Endothelial cell of umbilical vein (primary cell): ENCODE measurements around the gene TRIM56. TPM values are rescaled to one million over a fixed set of nuclear protein-coding genes. Genes with fewer than 3 reads are reported as not detected.

Source experiments
- BruUV-seq: library from RNA; stranded (reverse); fragments of 400-500 nt; replicated peaks from 2 replicates; lab custom pipeline; 2021; lab: Mats Ljungman, UMichigan
- CTCF ChIA-PET: fragments of 300-600, 350-600 bp; sonication (Branson Sonifier 250); formaldehyde crosslinking; loops from one replicate; lab custom pipeline; 2021; ENCODE audit warnings: antibody characterized with exemption, inconsistent platforms; lab: Charles Lee
- POLR2A ChIA-PET: fragments of 300-600, 350-600 bp; sonication (Branson Sonifier 250); formaldehyde crosslinking; loops from one replicate; lab custom pipeline; 2021; ENCODE audit warnings: antibody characterized with exemption, inconsistent platforms; lab: Charles Lee
- DNase-seq: peaks from one replicate; pipeline ENCODE4 v3.0.0-alpha.2; 2011; ENCODE audit warnings: low read depth, low spot score
- FAIRE-seq: peaks from 2 replicates; lab custom pipeline; 2011; peaks lifted over from hg19 to GRCh38; lab: Jason Lieb, UNC
- H2AFZ ChIP-seq: 2 replicates; pipeline ENCODE4 v1.6.0; 2012; ENCODE audit warnings: low read depth, low read length, control low read depth, inconsistent platforms
- H3K27ac ChIP-seq: 2 replicates; pipeline ENCODE4 v1.5.1; 2011; ENCODE audit warnings: low read depth, mild to moderate bottlenecking, control low read depth, low read length, moderate library complexity; ENCODE audit not compliant: insufficient read depth
- H3K27me3 ChIP-seq, 2 experiments: 2 replicates each; pipeline versions ENCODE4 v1.6.0 to v1.6.1; 2011; ENCODE audit warnings: low read length in 2 of 2, mixed read lengths in 1 of 2; ENCODE audit not compliant: control insufficient read depth in 2 of 2, insufficient read depth in 2 of 2
- H3K36me3 ChIP-seq, 2 experiments: 2 replicates in 1 of 2; 3 replicates in 1 of 2; pipeline ENCODE4 v1.5.1; 2011; ENCODE audit warnings: low read length in 2 of 2, mild to moderate bottlenecking in 1 of 2, moderate library complexity in 1 of 2; ENCODE audit not compliant: control insufficient read depth in 2 of 2, insufficient read depth in 2 of 2; ENCODE audit errors: extremely low read depth in 1 of 2
- H3K4me1 ChIP-seq: 3 replicates; pipeline ENCODE4 v1.5.1; 2011; ENCODE audit warnings: mild to moderate bottlenecking, low read length; ENCODE audit not compliant: control insufficient read depth, insufficient read depth; ENCODE audit errors: extremely low read depth
- H3K4me2 ChIP-seq: 2 replicates; pipeline ENCODE4 v1.6.1; 2011; ENCODE audit warnings: low read length, control low read depth, mixed read lengths; ENCODE audit not compliant: insufficient read depth
- H3K4me3 ChIP-seq, 3 experiments: fragments of 200-600 bp in 1 of 3; sonication (generic), shearing (Covaris generic) in 1 of 3; replicated peaks in 1 of 3; 2 replicates each; pipeline ENCODE4 v1.5.1; 2011 to 2016; ENCODE audit warnings: control low read depth in 3 of 3, low read length in 3 of 3, mild to moderate bottlenecking in 2 of 3, inconsistent platforms in 1 of 3, low read depth in 1 of 3, moderate library complexity in 1 of 3; ENCODE audit not compliant: insufficient read depth in 1 of 3
- H3K79me2 ChIP-seq: 2 replicates; pipeline ENCODE4 v1.6.0; 2012; ENCODE audit warnings: low read length, inconsistent platforms; ENCODE audit not compliant: control insufficient read depth, insufficient read depth
- H3K9ac ChIP-seq: replicated peaks from 2 replicates; pipeline ENCODE3; 2011; ENCODE audit warnings: low read length, control low read depth; ENCODE audit not compliant: insufficient read depth; ENCODE audit errors: extremely low read depth
- H3K9me1 ChIP-seq: replicated peaks from 3 replicates; pipeline ENCODE4 v1.6.0; 2011; ENCODE audit warnings: mild to moderate bottlenecking, low read length; ENCODE audit not compliant: control insufficient read depth, insufficient read depth; ENCODE audit errors: extremely low read depth
- H3K9me3 ChIP-seq: replicated peaks from 2 replicates; pipeline ENCODE4 v1.5.1; 2012; ENCODE audit warnings: low read length, inconsistent platforms; ENCODE audit not compliant: control insufficient read depth, insufficient read depth
- H4K20me1 ChIP-seq: replicated peaks from 2 replicates; pipeline ENCODE3; 2011; ENCODE audit warnings: mild to moderate bottlenecking, low read length; ENCODE audit not compliant: control insufficient read depth, insufficient read depth; ENCODE audit errors: extremely low read depth
- EZH2 ChIP-seq: IDR thresholded peaks from 2 replicates; pipeline ENCODE4 v1.6.1; 2012; ENCODE audit warnings: borderline replicate concordance, low read depth, mild to moderate bottlenecking, moderate library complexity, low read length, inconsistent platforms; ENCODE audit not compliant: severe bottlenecking
- FOS ChIP-seq: IDR thresholded peaks from 2 replicates; pipeline ENCODE4 v1.6.1; 2011; ENCODE audit warnings: mild to moderate bottlenecking, low read length, moderate library complexity, borderline replicate concordance; ENCODE audit not compliant: insufficient read depth
- GATA2 ChIP-seq: IDR thresholded peaks from 2 replicates; pipeline ENCODE4 v1.7.0; 2011; ENCODE audit warnings: low read depth, mild to moderate bottlenecking, moderate library complexity, mixed read lengths, low read length; ENCODE audit not compliant: insufficient read length, insufficient read depth
- JUN ChIP-seq: IDR thresholded peaks from 2 replicates; pipeline ENCODE4 v1.6.1; 2011; ENCODE audit warnings: borderline replicate concordance, low read depth; ENCODE audit not compliant: insufficient read length, insufficient read depth
- MYC ChIP-seq: IDR thresholded peaks from one replicate; pipeline ENCODE4 v1.6.1; 2011; ENCODE audit warnings: mild to moderate bottlenecking, low read depth, low read length
- POLR2A ChIP-seq: IDR thresholded peaks from 2 replicates; pipeline ENCODE4 v1.6.1; 2012; ENCODE audit warnings: low read depth, mild to moderate bottlenecking, control low read depth, low read length
- POLR2AphosphoS5 ChIP-seq: IDR thresholded peaks from 2 replicates; pipeline ENCODE4 v1.6.1; 2012; ENCODE audit warnings: low read depth, mild to moderate bottlenecking, control low read depth, low read length, moderate library complexity; ENCODE audit not compliant: insufficient read depth
- dilution Hi-C: fragments of 300-500 bp; cut with MboI; formaldehyde crosslinking; loops from one replicate; pipeline ENCODE4 v1.15.0; 2019; ENCODE audit warnings: low sequenced_read_pairs; ENCODE audit not compliant: extremely low pct_ligation_motif_present
- intact Hi-C: fragments of 100-400 bp; cut with micrococcal nuclease; formaldehyde crosslinking; loops from one replicate; pipeline ENCODE4 v1.10.0; 2022
- polyA plus RNA-seq, 4 experiments: library from polyadenylated mRNA; depleted of rRNA in 3 of 4; stranded (reverse) in 3 of 4; unstranded in 1 of 4; fragments of >200 nt; gene quantifications; 2 replicates each; pipeline versions ENCODE4 v1.2.1 to v1.2.3, GENCODE V29; 2011 to 2012; ENCODE audit warnings: missing spikeins in 1 of 4
- total RNA-seq: library from RNA; stranded (reverse); gene quantifications from 2 replicates; pipeline ENCODE4 v1.2.3, GENCODE V29; 2021
- TF ChIP-seq, protein P1 (sequence below), 2 donors: IDR thresholded peaks; 1 replicate in 1 of 2; 2 replicates in 1 of 2; pipeline ENCODE4 v1.5.1; 2011; ENCODE audit warnings: low read length in 2 of 2, mild to moderate bottlenecking in 2 of 2, moderate library complexity in 2 of 2, control low read depth in 1 of 2, inconsistent platforms in 1 of 2, low read depth in 1 of 2; ENCODE audit not compliant: insufficient read depth in 1 of 2; ENCODE audit errors: extremely low read depth in 1 of 2
- TF ChIP-seq, protein P2 (sequence below): IDR thresholded peaks from 2 replicates; pipeline ENCODE4 v1.6.1; 2011; ENCODE audit not compliant: insufficient read depth, insufficient read length

TRIM56 gene
- total and polyA plus RNA-seq, 2 donors (not counting 3 experiments of a cell fraction or from before 2014, with no cell fraction given), result 2.3 to 25.1 TPM

DNA sequence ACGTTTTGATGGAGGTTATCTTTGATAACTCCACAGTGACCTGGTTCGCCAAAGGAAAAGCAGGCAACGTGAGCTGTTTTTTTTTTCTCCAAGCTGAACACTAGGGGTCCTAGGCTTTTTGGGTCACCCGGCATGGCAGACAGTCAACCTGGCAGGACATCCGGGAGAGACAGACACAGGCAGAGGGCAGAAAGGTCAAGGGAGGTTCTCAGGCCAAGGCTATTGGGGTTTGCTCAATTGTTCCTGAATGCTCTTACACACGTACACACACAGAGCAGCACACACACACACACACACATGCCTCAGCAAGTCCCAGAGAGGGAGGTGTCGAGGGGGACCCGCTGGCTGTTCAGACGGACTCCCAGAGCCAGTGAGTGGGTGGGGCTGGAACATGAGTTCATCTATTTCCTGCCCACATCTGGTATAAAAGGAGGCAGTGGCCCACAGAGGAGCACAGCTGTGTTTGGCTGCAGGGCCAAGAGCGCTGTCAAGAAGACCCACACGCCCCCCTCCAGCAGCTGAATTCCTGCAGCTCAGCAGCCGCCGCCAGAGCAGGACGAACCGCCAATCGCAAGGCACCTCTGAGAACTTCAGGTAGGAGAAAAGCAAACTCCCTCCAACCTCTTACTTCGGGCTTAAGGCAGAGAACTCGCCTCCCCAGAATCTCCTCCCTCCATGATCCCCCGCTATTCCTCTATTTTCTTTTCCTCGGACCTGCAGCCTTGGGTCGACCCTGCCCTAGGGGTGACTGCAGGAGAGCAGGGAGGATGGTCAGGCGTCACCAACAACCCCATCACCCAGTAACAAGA lies 41.6 kb downstream of the TRIM56 start, which contains the start of gene SERPINE1:
Gene SERPINE1 (plus strand): TSS at position 454 of the 809 bp plus-strand sequence. CDS start 1,290 bp downstream, outside the sequence.
- POLR2A ChIA-PET, result interaction anchor here (0.7 to 6.3 kb wide), 12 partner anchors 8 to 237 kb away, joined by 3 to 132 read pairs (median 22); partner anchors contain the start of genes TRIM56 and UFSP1
- Histone ChIP-seq H2AFZ (no peak within 1 kb of the TSS), H3K27me3 (no peaks in the 10 kb centered on the region), H3K4me2 (peak within 1 kb of the TSS; percentile 84), H3K27ac (peak within 1 kb of the TSS; percentile 83), H3K4me1 (peaks cover 58% of the 10 kb centered on the region), H4K20me1 (no peaks in the 10 kb centered on the region), H3K79me2 (peaks cover 53% of the 10 kb centered on the region), H3K36me3 (peaks cover 21 to 24% of the 10 kb centered on the region in 2 experiments), H3K9me3 (no peaks in the 10 kb centered on the region), H3K9me1 (no peaks in the 10 kb centered on the region), H3K4me3 (peak within 1 kb of the TSS; percentile 87 to 98 (median 88)), H3K9ac (peak within 1 kb of the TSS; percentile 100)
- no peak for FAIRE-seq
- DNase-seq, result peak; percentile 98
- dilution Hi-C loops (no loop called here), intact Hi-C loops (loop anchor here (1.0 to 10.0 kb wide), 6 partner anchors 10 to 1022 kb away; partner anchors contain the start of genes AP4M1 and MCM7)
- no TSS peak for BruUV-seq
- CTCF ChIA-PET, result interaction anchor here (1.4 to 3.9 kb wide), 10 partner anchors 9 to 50 kb away, joined by 5 to 41 read pairs (median 12); no protein-coding TSS in a partner anchor
- no peak for TF ChIP-seq EZH2
- TF ChIP-seq, protein P1, sequence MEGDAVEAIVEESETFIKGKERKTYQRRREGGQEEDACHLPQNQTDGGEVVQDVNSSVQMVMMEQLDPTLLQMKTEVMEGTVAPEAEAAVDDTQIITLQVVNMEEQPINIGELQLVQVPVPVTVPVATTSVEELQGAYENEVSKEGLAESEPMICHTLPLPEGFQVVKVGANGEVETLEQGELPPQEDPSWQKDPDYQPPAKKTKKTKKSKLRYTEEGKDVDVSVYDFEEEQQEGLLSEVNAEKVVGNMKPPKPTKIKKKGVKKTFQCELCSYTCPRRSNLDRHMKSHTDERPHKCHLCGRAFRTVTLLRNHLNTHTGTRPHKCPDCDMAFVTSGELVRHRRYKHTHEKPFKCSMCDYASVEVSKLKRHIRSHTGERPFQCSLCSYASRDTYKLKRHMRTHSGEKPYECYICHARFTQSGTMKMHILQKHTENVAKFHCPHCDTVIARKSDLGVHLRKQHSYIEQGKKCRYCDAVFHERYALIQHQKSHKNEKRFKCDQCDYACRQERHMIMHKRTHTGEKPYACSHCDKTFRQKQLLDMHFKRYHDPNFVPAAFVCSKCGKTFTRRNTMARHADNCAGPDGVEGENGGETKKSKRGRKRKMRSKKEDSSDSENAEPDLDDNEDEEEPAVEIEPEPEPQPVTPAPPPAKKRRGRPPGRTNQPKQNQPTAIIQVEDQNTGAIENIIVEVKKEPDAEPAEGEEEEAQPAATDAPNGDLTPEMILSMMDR (IDR thresholded peaks at IDR 0.05; ENCODE audit: extremely low read depth in 1 of 2, insufficient read depth in 1 of 2, low read depth in 1 of 2, low read length in 2 of 2), result peak; percentile 24 to 26
- peak; percentile 74 for TF ChIP-seq FOS
- TF ChIP-seq, protein P2, sequence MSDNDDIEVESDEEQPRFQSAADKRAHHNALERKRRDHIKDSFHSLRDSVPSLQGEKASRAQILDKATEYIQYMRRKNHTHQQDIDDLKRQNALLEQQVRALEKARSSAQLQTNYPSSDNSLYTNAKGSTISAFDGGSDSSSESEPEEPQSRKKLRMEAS, result peak; percentile 4
- peak; percentile 35 for TF ChIP-seq MYC
- TF ChIP-seq GATA2, result peak; percentile 75
- TF ChIP-seq POLR2AphosphoS5, result peak; percentile 100
- peak; percentile 100 for TF ChIP-seq POLR2A
- TF ChIP-seq JUN, result peak; percentile 67
